ENCODE results near the gene IL23R.

DNA sequence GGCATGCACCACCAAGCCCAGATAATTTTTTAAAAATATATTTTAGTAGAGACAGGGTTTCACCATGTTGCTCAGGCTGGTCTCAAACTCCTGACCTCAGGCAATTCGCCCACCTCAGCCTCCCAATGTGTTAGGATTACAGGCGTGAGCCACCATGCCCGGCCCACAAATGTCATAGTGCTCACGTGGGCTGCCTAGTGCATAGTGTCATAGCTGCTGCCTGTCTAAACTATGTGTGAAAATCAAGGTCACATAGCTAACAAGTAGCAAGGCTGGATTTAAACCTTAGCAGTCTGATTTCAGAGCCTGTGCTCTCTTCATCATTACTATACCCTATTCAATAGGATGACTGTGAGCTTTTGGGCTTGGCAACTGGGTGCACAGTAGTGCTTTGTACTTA lies 41.8 kb upstream of the IL23R start:
- no peak for TF ChIP-seq POLR2A (IDR thresholded peaks at IDR 0.05)
- TF ChIP-seq, protein P1, sequence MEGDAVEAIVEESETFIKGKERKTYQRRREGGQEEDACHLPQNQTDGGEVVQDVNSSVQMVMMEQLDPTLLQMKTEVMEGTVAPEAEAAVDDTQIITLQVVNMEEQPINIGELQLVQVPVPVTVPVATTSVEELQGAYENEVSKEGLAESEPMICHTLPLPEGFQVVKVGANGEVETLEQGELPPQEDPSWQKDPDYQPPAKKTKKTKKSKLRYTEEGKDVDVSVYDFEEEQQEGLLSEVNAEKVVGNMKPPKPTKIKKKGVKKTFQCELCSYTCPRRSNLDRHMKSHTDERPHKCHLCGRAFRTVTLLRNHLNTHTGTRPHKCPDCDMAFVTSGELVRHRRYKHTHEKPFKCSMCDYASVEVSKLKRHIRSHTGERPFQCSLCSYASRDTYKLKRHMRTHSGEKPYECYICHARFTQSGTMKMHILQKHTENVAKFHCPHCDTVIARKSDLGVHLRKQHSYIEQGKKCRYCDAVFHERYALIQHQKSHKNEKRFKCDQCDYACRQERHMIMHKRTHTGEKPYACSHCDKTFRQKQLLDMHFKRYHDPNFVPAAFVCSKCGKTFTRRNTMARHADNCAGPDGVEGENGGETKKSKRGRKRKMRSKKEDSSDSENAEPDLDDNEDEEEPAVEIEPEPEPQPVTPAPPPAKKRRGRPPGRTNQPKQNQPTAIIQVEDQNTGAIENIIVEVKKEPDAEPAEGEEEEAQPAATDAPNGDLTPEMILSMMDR (IDR thresholded peaks at IDR 0.05) = no peak
